Epithelial cell of proximal tubule (primary cell): Measurements from ENCODE around the gene ZNF771. TPM values are rescaled to one million over a fixed set of nuclear protein-coding genes. Genes with fewer than 3 reads are reported as not detected.

Source experiments
- DNase-seq: peaks from one replicate; pipeline ENCODE4 v3.0.0-alpha.2; 2011; ENCODE audit warnings: low read depth
- H3K4me3 ChIP-seq: 2 replicates; pipeline ENCODE4 v1.5.1; 2011; ENCODE audit warnings: low read depth, mild to moderate bottlenecking, low read length
- total RNA-seq: library from RNA; depleted of rRNA; stranded (reverse); fragments of >200 nt; gene quantifications from 2 replicates; pipeline ENCODE4 v1.2.3, GENCODE V29; 2015
- TF ChIP-seq, protein P1 (sequence below): conservative IDR thresholded peaks from 2 replicates; pipeline ENCODE4 v1.5.1; 2012; ENCODE audit warnings: low read depth, mild to moderate bottlenecking, low read length

Gene ZNF771
- total RNA-seq, 1 donor from 2014 or later, result 6.1 TPM

- TF ChIP-seq, protein P1, sequence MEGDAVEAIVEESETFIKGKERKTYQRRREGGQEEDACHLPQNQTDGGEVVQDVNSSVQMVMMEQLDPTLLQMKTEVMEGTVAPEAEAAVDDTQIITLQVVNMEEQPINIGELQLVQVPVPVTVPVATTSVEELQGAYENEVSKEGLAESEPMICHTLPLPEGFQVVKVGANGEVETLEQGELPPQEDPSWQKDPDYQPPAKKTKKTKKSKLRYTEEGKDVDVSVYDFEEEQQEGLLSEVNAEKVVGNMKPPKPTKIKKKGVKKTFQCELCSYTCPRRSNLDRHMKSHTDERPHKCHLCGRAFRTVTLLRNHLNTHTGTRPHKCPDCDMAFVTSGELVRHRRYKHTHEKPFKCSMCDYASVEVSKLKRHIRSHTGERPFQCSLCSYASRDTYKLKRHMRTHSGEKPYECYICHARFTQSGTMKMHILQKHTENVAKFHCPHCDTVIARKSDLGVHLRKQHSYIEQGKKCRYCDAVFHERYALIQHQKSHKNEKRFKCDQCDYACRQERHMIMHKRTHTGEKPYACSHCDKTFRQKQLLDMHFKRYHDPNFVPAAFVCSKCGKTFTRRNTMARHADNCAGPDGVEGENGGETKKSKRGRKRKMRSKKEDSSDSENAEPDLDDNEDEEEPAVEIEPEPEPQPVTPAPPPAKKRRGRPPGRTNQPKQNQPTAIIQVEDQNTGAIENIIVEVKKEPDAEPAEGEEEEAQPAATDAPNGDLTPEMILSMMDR, result no peak
- H3K4me3 ChIP-seq, result no peak overlapping the region
- no peak for DNase-seq
Observed at GRCh38 chr16:30414159-30414558, 6.8 kb downstream of the ZNF771 start.

- H3K4me3 ChIP-seq, result no peak overlapping the region
- no peak for DNase-seq
- TF ChIP-seq, protein P1, result no peak
Observed at GRCh38 chr16:30416047-30416603, 8.7 kb downstream of the ZNF771 start.

- TF ChIP-seq, protein P1, result no peak
- H3K4me3 ChIP-seq, result peak overlapping the region; percentile 60
- no peak for DNase-seq
Observed at GRCh38 chr16:30416624-30417528, 9.5 kb downstream of the ZNF771 start.

DNA sequence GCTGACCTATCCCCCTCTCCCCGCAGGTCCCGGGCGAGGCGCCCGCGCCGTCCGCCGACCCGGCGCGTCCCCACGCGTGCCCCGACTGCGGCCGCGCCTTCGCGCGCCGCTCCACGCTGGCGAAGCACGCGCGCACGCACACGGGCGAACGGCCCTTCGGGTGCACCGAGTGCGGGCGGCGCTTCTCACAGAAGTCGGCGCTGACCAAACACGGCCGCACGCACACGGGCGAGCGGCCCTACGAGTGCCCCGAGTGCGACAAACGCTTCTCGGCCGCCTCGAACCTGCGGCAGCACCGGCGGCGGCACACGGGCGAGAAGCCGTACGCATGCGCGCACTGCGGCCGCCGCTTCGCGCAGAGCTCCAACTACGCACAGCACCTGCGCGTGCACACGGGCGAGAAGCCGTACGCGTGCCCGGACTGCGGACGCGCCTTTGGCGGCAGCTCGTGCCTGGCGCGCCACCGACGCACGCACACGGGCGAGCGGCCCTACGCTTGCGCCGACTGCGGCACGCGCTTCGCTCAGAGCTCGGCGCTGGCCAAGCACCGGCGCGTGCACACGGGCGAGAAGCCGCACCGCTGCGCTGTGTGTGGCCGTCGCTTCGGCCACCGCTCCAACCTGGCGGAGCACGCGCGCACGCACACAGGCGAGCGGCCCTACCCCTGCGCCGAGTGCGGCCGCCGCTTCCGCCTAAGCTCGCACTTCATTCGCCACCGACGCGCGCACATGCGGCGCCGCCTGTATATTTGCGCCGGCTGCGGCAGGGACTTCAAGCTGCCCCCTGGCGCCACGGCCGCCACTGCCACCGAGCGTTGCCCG lies 10.3 kb downstream of the ZNF771 start:
- TF ChIP-seq, protein P1, result peak; percentile 26
- no peak for DNase-seq
- H3K4me3 ChIP-seq, result peak overlapping the region; percentile 60

DNA sequence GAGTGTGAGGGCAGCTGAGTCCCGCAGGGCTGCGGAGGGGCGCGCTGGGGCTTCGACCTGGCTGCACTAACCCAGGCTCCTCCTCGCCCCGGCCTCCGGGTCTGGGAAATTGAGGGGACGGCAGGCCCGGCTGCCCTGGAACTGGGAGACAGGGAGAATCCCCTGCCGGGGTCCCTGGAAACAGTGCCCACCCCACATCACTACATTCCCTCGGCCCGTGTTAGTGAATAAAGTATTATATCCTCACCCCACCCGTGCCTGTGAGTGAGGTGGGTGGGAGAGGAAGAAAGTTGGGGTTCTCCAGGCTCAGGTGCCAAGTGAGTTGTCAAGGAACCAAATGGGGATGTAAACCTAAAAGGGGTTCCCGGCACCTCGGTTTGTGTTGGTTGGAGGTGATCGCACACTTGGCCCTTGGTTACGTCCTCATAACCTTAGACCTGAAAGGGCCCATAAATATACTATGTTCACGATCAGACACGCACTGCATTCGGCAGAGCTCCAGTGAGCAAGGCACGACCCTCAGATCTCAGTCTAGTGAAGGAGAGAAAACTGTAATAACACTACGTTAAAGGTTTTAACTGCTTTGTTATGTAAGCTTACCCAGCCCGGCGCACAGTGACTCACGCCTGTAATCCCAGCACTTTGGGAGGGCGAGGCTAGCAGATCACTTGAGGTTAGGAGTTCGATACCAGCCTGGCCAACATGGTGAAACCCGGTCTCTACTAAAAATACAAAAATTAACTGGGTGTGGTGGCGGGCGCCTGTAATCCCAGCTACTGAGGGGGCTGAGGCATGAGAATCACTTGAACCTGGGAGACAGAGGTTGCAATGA lies 11.2 kb downstream of the ZNF771 start:
- TF ChIP-seq, protein P1, result no peak

DNA sequence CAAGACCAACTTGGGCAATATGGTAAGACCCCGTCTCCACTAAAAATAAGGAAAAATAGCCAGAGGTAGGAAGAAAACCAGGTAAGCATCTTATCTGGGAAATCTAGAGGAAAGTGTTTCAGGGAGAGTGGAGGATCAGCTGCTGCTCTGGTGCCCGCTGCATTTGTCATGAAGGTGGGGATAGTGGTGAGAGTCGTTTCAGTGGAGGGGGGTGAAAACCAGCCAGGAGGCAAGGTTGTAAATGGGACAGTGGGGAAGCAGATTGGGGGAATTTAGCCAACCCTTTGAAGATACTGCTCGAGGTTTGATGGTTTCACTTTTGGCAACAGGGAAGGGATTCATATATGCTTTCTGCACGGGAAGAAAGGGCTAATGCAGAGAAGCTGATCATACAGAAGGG lies 13.6 kb downstream of the ZNF771 start:
- DNase-seq, result no peak
- TF ChIP-seq, protein P1, result no peak
- no peak overlapping the region for H3K4me3 ChIP-seq

More for the DNA sequence above, 11.2 kb downstream of the ZNF771 start:
- DNase-seq, result no peak
- peak overlapping the region; percentile 60 for H3K4me3 ChIP-seq
